Hematopoietic multipotent progenitor cell treated with erythropoietin and hydrocortisone succinate and interleukin-3 and kit ligand, for 8 days (in vitro differentiated cells): ENCODE results near the gene CDC6.
"Not testable (repeated sequence)": the region's sequence is repeated elsewhere in the genome, so short reads cannot be mapped to it uniquely, and the experiment has no call there.

Experiments used
- DNase-seq: peaks from one replicate; pipeline ENCODE4 v3.0.0-alpha.2; 2015

The CDC6 gene

DNA sequence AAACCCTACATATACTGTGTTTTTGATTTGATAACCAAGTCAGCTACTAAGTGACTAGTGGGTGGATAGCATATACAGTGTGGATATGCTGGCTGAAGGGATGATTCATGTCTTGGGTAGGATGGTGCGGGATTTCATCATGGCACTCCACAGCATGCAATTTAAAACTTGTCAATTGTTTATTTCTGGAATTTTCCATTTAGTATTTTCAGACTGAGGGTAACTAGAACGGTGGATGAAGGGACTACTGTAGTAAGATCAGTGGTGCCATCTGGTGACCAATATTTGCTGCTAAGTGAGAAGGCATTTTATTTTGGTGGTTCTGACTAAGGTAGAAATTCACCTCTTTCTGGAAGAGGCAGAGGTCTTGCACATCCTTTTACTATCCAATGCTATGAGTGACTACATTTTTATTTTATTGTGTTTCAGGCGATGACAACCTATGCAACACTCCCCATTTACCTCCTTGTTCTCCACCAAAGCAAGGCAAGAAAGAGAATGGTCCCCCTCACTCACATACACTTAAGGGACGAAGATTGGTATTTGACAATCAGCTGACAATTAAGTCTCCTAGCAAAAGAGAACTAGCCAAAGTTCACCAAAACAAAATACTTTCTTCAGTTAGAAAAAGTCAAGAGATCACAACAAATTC, 3.1 kb downstream of the CDC6 start:
- peak; percentile 82 for DNase-seq

DNA sequence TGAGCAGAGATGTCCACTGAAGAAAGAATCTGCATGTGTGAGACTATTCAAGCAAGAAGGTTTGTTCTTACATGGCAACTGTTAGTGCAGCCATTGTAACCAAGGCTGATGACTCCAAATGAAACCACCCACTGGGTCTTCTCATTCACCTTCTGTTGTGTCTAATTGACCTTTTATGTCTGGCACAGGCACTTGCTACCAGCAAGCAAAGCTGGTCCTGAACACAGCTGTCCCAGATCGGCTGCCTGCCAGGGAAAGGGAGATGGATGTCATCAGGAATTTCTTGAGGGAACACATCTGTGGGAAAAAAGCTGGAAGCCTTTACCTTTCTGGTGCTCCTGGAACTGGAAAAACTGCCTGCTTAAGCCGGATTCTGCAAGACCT, 3.6 kb downstream of the CDC6 start:
- no peak for DNase-seq

DNA sequence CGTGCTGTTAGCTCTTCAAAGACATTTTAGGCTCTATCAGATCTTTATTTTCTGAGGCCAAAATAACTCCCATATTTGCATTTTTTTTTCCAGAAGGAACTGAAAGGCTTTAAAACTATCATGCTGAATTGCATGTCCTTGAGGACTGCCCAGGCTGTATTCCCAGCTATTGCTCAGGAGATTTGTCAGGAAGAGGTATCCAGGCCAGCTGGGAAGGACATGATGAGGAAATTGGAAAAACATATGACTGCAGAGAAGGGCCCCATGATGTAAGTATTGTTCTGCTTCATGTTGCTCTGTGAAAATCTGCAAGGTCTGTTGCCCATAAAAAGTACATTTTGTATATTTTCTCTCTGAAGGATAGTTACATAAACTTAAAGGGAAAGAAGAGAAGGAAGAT, 5.7 kb downstream of the CDC6 start:
- DNase-seq: no peak

DNA sequence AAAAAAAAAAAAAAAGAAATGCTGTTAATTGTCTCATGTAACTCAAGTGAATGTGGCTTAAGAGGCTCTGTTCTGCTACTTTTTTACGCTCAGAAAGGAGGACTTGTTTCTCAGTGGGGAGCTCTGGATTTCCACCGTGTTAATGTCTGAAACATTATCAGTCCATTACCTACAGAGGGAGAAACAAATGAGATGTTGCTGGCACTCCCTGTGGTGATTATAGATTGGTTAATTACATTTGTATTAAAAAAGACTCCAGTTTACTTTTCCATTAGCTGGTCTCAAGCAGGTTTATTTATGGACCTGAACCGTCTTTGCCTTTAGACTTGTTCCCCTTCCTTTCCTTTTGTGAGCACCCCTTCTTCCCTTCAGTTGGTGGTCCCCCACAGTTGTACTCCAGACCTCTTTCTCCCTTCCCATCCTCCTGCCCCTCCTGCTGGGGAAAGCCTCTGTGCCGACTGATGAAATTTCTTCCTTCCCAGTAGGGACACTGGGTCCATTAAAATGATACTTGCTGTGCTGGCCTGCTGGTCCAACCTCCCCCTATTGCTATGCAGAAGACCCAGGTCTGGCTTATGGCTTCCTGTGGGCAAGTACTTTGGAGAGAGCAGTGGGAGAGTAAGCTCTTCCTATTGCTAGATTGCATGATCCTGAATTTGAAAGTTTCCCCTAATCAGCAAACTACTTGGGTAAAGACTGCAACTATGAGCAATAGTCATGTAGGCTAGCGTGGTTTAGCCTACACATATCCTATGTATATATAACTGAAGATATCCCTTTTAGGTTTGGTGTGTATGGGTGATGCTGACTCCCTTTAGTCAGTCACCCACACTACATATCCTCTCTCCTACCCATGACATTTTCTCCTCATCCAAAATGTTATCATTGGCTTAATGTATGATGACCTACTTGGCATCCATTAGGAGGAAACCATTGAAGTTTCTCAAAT, 8.1 kb downstream of the CDC6 start:
- no peak for DNase-seq

DNA sequence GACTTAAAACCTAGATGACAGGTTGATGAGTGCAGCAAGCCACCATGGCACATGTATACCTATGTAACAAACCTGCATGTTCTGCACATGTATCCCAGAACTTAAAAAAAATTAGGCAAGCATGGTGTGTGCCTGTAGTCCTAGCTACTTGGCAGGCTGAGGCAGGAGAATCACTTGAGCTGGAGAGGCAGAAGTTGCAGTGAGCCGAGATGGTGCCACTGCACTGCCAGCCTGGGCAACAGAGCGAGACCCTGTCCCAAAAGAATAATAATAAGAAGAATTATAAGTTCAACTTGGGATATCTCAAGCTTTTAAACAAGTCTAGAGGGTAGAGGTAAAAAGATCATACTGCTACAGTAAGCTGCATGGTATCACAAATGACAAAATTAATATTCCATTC, 9.8 kb downstream of the CDC6 start:
- DNase-seq: no peak

DNA sequence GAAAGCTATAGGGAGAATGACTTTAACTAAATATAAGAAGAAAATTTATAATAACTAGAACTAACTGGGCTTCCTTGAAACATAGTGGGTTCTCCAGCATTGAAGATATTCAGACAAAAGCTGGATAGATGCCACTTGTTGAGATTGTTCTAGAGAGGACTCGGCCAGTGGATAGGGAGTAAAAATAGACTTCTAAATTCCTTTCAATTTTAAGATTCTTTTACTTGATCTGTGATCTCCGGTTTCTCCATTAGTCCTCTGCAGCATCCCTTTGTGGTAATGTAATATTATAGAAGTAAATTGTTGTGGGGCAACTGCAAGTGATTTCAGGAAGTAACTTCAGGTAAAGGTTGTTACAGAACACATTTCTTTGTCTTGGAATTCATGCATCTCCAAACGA, 11.0 kb downstream of the CDC6 start:
- no peak for DNase-seq

DNA sequence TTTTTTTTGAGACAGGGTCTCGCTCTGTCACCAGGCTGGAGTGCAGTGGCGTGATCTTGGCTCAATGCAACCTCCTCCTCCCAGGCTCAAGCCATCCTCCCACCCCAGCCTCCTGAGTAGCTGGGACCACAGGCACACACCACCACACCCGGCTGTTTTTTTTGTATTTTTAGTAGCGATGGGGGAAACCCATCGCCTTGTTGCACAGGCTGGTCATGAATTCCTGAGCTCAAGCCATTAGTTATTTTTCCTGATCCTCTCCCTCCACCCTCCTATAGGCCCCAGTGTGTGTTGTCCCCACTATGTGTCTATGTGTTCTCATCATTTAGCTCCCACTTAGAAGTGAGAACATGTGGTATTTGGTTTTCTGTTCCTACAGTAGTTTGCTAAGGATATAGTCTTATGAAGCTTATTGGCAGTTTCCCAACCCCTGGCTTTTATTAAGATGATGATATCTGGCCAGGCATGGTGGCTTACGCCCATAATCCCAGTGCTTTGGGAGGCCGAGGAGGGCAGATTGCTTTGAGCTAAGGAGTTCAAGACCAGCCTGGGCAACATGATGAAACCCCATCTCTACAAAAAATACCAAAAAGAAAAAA, 11.6 kb downstream of the CDC6 start:
- DNase-seq: peak; percentile 29

DNA sequence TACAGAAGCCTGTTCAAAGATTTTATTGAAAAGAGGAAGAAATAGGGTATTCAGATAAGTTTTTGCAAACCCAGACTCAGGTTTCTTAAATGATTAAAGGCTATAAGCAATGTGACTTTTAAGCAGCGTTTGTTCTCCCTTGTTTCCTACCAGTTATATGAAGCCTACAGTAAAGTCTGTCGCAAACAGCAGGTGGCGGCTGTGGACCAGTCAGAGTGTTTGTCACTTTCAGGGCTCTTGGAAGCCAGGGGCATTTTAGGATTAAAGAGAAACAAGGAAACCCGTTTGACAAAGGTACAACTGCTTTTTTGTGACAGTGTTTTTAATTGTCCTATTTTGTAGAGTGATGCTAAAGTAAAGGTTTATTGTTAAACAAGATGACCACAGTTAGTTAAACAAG, 13.6 kb downstream of the CDC6 start:
- DNase-seq: peak; percentile 31

DNA sequence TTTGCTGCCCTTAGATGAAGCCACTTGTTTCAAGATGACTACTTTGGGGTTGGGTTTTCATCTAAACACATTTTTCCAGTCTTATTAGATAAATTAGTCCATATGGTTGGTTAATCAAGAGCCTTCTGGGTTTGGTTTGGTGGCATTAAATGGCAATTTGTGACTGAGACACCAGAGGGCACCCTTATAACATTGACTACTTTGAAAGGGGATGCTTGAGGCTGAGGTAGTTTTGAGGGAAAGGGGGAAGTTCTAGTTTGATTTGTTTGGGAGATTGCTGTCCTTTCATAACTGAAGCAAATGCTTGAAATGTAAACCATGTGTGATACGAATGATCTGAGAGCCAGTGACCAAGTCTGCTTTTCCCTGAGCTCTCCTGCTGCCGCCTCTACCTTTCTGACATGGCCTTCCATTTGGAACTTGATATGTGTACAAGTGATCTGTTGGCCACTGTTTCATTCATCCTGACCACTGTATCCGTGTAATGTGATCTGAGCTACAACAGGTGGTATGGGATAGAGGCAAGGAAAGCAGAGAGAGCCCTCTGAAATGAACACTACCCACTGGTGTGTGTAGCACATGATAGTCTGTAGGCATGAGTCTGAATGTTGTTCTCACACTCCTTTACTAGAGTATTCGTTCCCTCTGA, 15.5 kb downstream of the CDC6 start:
- peak; percentile 74 for DNase-seq

DNA sequence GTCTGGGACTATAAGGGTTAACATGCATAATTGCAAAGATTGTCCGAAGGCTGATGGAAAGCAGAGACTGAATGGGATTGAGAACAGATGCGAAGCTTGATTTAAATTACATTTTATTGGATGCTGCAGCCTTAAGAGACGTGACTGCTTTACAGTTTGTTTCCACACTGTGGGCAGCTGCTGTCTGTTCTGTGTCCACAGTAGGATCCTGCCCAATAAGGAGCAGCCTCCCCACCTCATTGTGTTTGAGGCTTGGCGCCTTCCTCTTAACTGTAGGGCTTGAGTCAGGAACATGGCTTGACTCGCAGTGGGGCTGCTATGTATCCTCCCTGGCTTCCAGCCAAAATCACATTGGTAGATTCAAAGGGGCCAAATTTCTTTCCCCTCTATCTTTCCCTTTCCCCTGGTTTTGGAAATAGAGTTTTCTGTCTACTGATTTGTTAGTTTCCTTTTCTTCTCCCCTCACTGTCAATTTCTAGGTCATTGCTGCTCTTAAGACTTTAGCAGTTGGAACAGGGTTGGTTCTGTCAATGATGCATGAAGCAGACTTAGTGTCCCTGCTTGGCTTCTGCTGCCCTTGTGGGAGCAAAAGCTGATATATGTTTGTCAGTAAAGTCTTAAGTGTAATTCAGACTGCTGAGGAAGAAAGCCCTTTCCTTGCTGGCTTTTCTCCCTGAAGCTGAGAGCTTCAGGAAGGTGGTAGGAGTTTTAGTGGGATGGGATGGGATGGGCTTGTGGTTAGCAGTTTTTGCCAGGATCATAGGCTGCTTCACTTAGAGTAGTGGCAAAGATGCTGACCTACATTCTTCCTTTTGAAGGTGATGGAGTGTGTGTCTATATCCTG, 16.3 kb downstream of the CDC6 start:
- DNase-seq: no peak

DNA sequence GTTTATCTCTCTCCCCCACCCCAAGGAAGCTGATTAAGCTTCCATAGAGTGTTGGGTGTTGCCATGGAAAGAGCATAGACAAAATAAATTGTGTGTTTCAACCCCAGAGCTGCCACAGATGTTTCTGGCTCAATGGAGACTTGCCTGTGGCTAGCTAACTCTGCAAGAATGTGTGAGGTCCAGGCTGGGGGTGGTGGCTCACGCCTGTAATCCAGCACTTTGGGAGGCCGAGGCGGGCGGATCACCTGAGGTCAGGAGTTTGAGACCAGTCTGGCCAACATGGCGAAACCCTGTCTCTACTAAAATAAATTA, 16.8 kb downstream of the CDC6 start:
- DNase-seq: not testable (repeated sequence)

DNA sequence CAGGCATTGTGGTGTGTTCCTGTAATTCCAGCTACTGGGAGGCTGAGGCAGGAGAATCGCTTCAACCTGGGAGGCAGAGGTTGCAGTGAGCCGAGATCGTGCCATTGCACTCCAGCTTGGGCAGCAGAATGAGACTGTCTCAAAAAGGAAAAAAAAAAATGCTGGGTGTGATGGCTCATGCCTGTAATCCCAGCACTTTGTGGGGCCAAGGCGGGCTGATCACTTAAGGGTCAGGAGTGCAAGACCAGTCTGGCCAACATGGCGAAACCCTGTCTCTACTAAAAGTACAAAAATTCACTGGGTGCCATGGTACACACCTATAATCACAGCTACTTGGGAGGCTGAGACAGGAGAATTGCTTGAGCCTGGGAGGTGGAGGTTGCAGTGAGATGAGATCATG, 17.2 kb downstream of the CDC6 start:
- not testable (repeated sequence) for DNase-seq

DNA sequence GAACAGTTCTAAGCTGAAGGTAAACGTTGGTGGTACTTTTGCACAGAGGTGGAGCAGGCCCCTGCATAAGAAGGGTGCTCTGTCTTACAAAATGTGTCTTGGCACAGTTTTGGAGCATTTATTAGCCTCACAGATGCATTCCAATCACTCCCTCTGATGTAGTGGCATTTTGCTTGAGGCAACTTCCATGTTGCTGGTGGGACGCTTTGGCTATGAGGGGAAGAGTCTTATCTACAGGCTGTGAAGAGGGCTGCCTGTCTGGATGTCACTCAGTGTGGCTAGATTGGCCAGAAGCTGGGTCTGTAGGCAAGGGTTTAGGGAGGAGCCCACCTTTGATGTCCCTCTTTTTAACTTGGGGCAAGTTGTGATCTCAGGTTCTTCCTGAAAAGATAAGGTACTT, 18.7 kb downstream of the CDC6 start:
- DNase-seq: no peak

DNA sequence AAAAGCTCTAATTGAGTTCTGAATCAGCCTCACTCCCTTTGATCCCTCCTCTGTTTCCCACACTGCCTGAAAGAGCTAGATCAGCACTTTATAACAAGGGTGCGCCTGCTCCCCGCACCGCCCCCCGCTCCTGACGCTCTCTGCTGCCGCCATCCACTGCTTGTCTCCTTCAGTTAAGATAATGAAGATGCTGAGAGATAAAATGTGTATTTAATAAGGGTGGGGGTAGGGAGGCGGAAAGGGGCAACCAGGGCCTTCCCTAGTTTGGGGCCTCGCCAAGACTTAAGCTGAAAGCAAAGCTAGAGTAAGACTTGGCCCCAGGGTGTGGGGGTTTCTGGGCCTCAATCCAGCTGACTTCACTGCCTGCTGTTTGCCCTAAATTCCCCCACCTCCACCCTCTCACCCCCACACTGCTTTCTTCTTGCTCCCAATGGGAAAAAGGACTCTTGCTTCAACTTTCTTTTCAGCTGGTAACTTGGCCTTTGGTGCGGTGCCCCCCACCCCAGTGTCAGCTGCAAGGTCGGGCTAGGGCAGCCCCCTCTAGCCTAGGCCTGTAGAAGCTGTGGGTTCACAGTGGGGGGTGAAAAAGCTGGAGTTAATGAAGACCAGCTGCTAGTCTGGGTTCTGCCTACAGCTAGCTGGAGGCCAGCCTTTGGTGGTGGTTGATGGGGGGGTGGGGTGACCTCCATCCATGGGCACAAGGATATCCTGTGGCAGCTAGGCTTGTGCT, 19.5 kb downstream of the CDC6 start:
- DNase-seq: peak; percentile 52

DNA sequence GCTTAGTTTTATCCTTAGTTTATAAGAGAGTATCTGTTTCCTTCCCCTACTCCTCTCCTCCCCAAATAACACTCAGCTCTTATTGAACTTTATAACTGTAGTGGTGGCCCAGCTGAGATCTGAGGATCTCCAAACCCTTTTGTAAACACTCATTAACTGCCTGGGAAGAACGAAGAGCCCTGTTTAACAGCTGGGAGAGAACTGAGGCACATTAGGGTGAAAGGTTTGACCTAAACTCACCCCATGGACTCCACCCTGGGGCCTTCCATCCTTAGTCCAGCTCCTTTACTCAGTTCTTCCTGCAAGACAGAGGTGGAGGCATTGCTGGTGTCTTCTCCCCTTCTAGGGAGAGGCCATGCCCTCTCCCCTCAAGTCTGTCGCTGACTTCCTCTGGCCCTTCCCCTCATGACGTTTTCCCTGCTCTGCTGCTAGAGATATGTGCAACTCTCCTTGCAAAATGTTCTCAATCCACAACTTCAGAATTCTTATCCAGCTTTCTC, 20.1 kb downstream of the CDC6 start:
- peak; percentile 31 for DNase-seq

DNA sequence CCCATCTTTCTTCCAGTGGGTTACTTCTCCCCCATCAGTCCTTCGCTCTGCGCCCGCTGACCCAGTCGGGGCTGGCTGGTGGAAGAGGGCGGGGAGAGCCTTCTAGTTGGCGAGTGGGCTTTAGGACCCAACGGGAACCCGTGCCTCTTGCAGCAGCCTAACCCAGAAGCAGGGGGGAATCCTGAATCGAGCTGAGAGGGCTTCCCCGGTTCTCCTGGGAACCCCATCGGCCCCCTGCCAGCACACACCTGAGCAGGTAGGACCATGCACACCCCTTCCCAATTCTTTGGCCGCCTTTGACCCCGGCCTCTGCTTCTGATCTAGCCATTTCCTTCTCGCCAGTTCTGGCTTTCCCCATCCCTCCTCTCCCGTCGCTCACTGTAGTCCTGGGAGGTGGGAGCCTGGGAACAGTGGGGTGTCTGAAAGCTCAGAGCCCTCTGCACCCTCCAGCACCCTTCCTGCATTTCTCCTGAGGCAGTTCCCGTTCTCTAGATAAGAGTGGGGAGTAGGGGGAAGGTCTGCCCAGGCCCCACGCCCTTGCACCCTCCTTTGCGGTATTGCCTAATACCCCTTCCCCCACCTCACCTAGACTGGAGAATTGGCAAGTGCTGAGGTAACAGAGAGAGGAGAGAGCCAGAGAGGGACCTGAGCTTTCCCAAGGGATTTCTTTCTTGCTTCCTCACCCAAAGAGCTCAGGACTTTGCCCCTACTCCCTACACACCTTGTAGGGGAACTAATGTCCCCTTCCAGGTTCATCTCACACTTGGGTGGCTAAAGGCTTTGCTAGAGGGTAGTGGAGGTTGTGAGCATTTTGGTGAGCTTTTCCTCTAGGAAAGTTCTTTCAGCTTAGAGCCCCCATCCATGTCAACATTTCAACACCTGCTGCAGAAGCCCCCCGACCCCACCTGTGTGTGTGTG, 21.6 kb downstream of the CDC6 start, which contains the start of gene RARA:
Gene RARA, plus strand, starts transcription at position 150 of the 918 bp plus-strand sequence. CDS start 22,039 bp downstream, outside the sequence.
- peak; percentile 29 for DNase-seq

DNA sequence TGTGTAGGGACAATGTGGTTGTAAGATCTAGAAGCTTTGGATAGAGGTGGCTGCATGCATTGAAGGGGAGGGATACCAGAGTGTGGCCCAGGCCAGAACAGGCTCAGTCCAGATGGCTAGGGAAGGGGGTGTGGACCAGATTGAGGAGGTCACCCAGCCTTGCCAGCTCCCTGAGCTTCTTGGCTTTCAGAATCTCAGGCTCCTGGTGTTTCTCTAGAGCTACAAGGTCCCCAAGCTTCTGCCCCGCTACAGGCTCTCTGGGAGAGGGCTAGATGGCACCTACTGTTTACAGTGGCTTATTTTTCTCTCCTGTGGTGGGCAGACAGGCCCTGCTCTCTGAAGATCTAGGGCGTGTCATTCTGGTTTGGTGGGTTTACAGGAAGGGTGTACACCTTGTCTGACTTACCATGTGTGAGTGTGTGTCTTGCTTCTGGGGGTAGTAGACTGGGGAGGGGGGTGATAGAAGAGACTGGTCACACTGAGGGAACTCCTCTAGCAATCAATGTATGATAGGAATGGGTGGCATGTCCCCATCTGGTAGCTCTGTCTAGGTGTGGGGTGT, 22.4 kb downstream of the CDC6 start:
- no peak for DNase-seq

DNA sequence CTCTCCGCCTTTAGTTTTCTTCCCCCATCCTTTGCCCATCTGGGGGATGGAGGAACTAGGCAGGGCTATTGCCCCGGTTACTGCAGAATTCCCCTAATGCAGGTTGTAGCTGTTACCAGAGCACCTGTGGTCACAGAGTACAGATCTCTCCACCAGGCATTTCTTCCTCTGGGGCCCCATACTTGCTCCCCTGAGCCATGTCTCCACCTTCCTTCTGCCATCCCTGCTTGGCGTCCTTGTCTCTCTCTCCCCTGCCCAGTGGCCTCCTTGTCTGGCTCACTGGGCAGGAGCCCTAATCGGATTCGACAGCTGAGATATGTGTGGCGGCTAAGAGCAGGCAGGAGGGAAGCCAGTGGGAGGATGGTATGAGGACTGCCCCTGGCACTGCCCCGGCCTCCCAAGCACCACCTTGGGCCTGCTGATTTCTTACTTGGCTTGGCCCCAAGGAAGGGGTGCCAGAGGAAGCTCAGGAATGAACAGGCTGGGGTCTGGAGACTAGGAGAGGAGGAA, 23.3 kb downstream of the CDC6 start:
- DNase-seq: no peak

DNA sequence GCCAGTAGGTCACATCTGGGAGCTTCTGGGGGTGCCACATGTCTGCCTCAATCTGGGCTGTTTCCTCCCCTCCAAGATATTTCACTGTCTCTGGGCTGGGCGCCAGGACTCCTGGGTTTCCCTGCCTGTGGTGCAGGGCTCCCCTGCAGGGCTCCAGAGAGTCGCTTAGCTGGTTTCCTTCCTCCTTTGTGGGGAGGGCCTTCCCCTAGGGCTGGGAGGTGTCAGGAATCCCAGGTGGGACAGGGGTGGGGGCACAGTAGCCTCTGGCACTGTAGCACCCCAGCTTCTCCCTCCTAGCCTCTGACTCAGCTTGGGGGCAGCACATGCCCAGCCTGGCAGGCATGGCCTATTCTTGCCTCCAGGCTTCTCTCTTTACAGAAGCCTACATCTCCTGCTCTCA, 23.9 kb downstream of the CDC6 start:
- peak; percentile 43 for DNase-seq
